ENCODE results near the gene COL4A2.

DNA sequence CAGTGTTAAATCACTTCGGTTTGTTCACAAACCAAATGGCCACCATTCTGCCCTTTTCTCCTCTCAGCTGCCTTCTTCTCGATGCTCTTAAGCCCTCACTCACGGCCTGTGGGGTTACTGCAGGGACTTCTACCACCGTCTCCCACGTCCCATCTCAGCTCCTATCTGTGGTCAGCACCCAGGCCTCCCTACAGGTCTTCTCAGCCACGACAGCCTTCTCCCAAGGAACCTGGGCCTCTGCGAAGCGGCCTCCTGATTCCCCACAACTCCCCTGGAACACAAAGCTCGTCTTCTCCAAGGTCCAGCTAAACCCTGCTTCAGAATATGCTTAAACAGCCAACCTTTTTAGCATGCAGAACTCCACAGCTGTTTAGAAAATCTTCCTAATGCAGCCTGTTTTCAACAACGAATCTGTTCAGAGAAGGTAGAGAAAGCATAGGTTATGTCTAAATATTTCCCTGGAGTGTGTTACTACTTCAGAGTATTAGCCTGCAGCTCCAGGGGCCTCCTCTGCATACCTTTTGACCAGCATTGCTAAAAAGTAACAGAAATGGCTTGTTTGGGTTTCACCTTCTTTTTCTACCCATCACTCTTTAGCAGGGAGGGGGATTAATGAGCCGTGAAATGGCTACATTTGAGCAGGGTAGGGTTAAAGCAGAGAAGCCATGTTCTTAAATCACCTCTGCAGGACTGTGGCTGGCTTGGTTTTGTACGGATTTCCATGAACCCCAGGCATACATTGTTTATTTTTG, 104.0 kb downstream of the COL4A2 start:
- TF ChIP-seq SP1 (IDR thresholded peaks at IDR 0.05) (no peak), RAD21 (IDR thresholded peaks at IDR 0.05) (no peak), TAF1 (conservative IDR thresholded peaks at IDR 0.05) (no peak), YY1 (IDR thresholded peaks at IDR 0.05) (no peak), GABPA (IDR thresholded peaks at IDR 0.05 in 1 of 2, conservative IDR thresholded peaks at IDR 0.05 in 1 of 2) (no peak), HNF4G (IDR thresholded peaks at IDR 0.05) (no peak), EGR1 (IDR thresholded peaks at IDR 0.05; ENCODE audit: low read depth in 2 of 2) (no peak), RXRA (IDR thresholded peaks at IDR 0.05) (no peak)
- TF ChIP-seq, protein P1, sequence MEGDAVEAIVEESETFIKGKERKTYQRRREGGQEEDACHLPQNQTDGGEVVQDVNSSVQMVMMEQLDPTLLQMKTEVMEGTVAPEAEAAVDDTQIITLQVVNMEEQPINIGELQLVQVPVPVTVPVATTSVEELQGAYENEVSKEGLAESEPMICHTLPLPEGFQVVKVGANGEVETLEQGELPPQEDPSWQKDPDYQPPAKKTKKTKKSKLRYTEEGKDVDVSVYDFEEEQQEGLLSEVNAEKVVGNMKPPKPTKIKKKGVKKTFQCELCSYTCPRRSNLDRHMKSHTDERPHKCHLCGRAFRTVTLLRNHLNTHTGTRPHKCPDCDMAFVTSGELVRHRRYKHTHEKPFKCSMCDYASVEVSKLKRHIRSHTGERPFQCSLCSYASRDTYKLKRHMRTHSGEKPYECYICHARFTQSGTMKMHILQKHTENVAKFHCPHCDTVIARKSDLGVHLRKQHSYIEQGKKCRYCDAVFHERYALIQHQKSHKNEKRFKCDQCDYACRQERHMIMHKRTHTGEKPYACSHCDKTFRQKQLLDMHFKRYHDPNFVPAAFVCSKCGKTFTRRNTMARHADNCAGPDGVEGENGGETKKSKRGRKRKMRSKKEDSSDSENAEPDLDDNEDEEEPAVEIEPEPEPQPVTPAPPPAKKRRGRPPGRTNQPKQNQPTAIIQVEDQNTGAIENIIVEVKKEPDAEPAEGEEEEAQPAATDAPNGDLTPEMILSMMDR (IDR thresholded peaks at IDR 0.05; ENCODE audit: low read depth, low read length, missing input control), result no peak
- TF ChIP-seq, protein P2, sequence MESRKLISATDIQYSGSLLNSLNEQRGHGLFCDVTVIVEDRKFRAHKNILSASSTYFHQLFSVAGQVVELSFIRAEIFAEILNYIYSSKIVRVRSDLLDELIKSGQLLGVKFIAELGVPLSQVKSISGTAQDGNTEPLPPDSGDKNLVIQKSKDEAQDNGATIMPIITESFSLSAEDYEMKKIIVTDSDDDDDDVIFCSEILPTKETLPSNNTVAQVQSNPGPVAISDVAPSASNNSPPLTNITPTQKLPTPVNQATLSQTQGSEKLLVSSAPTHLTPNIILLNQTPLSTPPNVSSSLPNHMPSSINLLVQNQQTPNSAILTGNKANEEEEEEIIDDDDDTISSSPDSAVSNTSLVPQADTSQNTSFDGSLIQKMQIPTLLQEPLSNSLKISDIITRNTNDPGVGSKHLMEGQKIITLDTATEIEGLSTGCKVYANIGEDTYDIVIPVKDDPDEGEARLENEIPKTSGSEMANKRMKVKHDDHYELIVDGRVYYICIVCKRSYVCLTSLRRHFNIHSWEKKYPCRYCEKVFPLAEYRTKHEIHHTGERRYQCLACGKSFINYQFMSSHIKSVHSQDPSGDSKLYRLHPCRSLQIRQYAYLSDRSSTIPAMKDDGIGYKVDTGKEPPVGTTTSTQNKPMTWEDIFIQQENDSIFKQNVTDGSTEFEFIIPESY (IDR thresholded peaks at IDR 0.05), result no peak
- TF ChIP-seq, protein P3, sequence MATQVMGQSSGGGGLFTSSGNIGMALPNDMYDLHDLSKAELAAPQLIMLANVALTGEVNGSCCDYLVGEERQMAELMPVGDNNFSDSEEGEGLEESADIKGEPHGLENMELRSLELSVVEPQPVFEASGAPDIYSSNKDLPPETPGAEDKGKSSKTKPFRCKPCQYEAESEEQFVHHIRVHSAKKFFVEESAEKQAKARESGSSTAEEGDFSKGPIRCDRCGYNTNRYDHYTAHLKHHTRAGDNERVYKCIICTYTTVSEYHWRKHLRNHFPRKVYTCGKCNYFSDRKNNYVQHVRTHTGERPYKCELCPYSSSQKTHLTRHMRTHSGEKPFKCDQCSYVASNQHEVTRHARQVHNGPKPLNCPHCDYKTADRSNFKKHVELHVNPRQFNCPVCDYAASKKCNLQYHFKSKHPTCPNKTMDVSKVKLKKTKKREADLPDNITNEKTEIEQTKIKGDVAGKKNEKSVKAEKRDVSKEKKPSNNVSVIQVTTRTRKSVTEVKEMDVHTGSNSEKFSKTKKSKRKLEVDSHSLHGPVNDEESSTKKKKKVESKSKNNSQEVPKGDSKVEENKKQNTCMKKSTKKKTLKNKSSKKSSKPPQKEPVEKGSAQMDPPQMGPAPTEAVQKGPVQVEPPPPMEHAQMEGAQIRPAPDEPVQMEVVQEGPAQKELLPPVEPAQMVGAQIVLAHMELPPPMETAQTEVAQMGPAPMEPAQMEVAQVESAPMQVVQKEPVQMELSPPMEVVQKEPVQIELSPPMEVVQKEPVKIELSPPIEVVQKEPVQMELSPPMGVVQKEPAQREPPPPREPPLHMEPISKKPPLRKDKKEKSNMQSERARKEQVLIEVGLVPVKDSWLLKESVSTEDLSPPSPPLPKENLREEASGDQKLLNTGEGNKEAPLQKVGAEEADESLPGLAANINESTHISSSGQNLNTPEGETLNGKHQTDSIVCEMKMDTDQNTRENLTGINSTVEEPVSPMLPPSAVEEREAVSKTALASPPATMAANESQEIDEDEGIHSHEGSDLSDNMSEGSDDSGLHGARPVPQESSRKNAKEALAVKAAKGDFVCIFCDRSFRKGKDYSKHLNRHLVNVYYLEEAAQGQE (IDR thresholded peaks at IDR 0.05), result no peak
- TF ChIP-seq, protein P4, sequence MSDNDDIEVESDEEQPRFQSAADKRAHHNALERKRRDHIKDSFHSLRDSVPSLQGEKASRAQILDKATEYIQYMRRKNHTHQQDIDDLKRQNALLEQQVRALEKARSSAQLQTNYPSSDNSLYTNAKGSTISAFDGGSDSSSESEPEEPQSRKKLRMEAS (IDR thresholded peaks at IDR 0.05), result no peak
- TF ChIP-seq, protein P5, sequence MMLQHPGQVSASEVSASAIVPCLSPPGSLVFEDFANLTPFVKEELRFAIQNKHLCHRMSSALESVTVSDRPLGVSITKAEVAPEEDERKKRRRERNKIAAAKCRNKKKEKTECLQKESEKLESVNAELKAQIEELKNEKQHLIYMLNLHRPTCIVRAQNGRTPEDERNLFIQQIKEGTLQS (IDR thresholded peaks at IDR 0.05), result no peak

Measured in liver (tissue), 3 donors.